ENCODE results near the gene ASB1. TPM values are rescaled to one million over a fixed set of nuclear protein-coding genes. Genes with fewer than 3 reads are reported as not detected.

Gene ASB1
- total and polyA plus RNA-seq, 9 of the 15 experiments (the other 6 are each of a cell fraction or from before 2014, with no cell fraction given): 6.3 to 37.7 (median 23.9) TPM

DNA sequence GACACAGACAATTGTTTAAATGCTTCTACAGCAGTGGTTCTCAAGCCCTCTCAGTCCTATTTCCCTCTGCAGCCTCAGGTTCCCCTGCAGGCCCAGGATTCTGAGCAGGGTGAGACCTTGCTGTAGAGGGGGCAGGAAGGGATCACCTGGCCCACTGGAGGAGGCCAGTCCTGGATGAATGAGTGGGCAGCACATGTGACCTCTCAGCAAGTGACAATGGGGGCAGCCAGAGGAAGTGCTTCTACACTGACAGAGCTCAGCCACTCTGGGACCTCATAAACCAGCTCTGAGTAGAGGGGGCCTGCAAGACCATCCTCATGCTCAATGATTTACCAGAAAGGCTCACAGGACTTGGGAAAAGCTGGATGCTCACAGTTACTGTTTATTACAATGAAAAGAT is 63.2 kb downstream of the ASB1 start:
- ChIA-PET CTCF (ENCODE audit: low intra/inter-chr PET ratio) (no interaction called here), POLR2A (interaction anchor here (0.6 kb wide), 1 partner anchor 556 kb away, joined by 3 read pairs; no protein-coding TSS in a partner anchor)
- Histone ChIP-seq H3K27ac (ENCODE audit: extremely low read depth, low read depth, low read length) (no peak overlapping the region), H3K79me2 (ENCODE audit: control insufficient read depth, insufficient read depth, low read length) (no peaks in the 10 kb centered on the region), H3K9me1 (ENCODE audit: control insufficient read depth, insufficient read depth, low read length) (no peaks in the 10 kb centered on the region), H2AFZ (ENCODE audit: low read depth, low read length) (no peak overlapping the region), H3K4me1 (replicated peaks in 1 of 2; ENCODE audit: control insufficient read depth in 2 of 2, insufficient read depth in 2 of 2, low read length in 2 of 2) (peaks cover 0 to 3% of the 10 kb centered on the region in 2 experiments; a peak in 1 of 5 replicates), H3K36me3 (ENCODE audit: control insufficient read depth, insufficient read depth, low read length) (no peaks in the 10 kb centered on the region), H3K9ac (ENCODE audit: insufficient read depth in 1 of 2, low read depth in 2 of 2, low read length in 2 of 2) (no peak overlapping the region), H3K4me3 (no peak overlapping the region), H4K20me1 (replicated peaks; ENCODE audit: control insufficient read depth, insufficient read depth, low read length) (no peaks in the 10 kb centered on the region), H3K9me3 (replicated peaks; ENCODE audit: control insufficient read depth, insufficient read depth, low read depth, low read length) (peaks cover 5% of the 10 kb centered on the region; the same call in 1 of the 2 replicates), H3K27me3 (ENCODE audit: control insufficient read depth in 2 of 2, insufficient read depth in 2 of 2, low read length in 2 of 2) (peaks cover 10 to 43% of the 10 kb centered on the region in 2 experiments; a peak in 4 of 5 replicates), H3K4me2 (ENCODE audit: insufficient read depth, low read length) (no peak overlapping the region)
- no TSS peak for BruUV-seq (replicated peaks)
- DNase-seq (ENCODE audit: extremely low read depth in 1 of 4, low spot score in 3 of 4) (no peak), ATAC-seq (no peak), FAIRE-seq (no peak)
- in situ Hi-C loops (cut with MboI): no loop called here
- intact Hi-C loops (cut with micrococcal nuclease): no loop called here
- no peak for TF ChIP-seq ZBTB7A (IDR thresholded peaks at IDR 0.05; ENCODE audit: borderline replicate concordance, control insufficient read depth, low read depth, low read length)
- no peak for TF ChIP-seq ZNF121 (CRISPR knock-in tag; conservative IDR thresholded peaks at IDR 0.05)
- TF ChIP-seq PHTF2 (CRISPR knock-in tag; IDR thresholded peaks at IDR 0.05): no peak
- TF ChIP-seq RREB1 (CRISPR knock-in tag; IDR thresholded peaks at IDR 0.05): no peak
- TF ChIP-seq ZNF316 (IDR thresholded peaks at IDR 0.05): no peak
- TF ChIP-seq RAD21 (CRISPR knock-in tag; conservative IDR thresholded peaks at IDR 0.05 in 1 of 2, IDR thresholded peaks at IDR 0.05 in 1 of 2): no peak
- TF ChIP-seq, protein P1, sequence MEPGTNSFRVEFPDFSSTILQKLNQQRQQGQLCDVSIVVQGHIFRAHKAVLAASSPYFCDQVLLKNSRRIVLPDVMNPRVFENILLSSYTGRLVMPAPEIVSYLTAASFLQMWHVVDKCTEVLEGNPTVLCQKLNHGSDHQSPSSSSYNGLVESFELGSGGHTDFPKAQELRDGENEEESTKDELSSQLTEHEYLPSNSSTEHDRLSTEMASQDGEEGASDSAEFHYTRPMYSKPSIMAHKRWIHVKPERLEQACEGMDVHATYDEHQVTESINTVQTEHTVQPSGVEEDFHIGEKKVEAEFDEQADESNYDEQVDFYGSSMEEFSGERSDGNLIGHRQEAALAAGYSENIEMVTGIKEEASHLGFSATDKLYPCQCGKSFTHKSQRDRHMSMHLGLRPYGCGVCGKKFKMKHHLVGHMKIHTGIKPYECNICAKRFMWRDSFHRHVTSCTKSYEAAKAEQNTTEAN (CRISPR knock-in tag; IDR thresholded peaks at IDR 0.05): no peak
- TF ChIP-seq BACH1 (tag; IDR thresholded peaks at IDR 0.05): no peak
- no peak for TF ChIP-seq ILF3 (IDR thresholded peaks at IDR 0.05; ENCODE audit: borderline replicate concordance)
- TF ChIP-seq, protein P2, sequence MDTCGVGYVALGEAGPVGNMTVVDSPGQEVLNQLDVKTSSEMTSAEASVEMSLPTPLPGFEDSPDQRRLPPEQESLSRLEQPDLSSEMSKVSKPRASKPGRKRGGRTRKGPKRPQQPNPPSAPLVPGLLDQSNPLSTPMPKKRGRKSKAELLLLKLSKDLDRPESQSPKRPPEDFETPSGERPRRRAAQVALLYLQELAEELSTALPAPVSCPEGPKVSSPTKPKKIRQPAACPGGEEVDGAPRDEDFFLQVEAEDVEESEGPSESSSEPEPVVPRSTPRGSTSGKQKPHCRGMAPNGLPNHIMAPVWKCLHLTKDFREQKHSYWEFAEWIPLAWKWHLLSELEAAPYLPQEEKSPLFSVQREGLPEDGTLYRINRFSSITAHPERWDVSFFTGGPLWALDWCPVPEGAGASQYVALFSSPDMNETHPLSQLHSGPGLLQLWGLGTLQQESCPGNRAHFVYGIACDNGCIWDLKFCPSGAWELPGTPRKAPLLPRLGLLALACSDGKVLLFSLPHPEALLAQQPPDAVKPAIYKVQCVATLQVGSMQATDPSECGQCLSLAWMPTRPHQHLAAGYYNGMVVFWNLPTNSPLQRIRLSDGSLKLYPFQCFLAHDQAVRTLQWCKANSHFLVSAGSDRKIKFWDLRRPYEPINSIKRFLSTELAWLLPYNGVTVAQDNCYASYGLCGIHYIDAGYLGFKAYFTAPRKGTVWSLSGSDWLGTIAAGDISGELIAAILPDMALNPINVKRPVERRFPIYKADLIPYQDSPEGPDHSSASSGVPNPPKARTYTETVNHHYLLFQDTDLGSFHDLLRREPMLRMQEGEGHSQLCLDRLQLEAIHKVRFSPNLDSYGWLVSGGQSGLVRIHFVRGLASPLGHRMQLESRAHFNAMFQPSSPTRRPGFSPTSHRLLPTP (IDR thresholded peaks at IDR 0.05; ENCODE audit: borderline replicate concordance, extremely low read depth, insufficient read length): no peak
- TF ChIP-seq ZKSCAN1 (IDR thresholded peaks at IDR 0.05; ENCODE audit: low read depth, low read length): no peak
- TF ChIP-seq RNF2 (IDR thresholded peaks at IDR 0.05): no peak
- TF ChIP-seq ZNF511 (CRISPR knock-in tag; IDR thresholded peaks at IDR 0.05): no peak
